Middle frontal gyrus (tissue), 1 donor: ENCODE measurements around the gene FAM222B.
"Not testable (repeated sequence)": the region's sequence is repeated elsewhere in the genome, so short reads cannot be mapped to it uniquely, and the experiment has no call there.

ENCODE experiments used
- DNase-seq: peaks from one replicate; pipeline ENCODE4 v3.0.0-alpha.2; 2015; ENCODE audit warnings: low spot score; ENCODE audit errors: extremely low spot score

FAM222B gene

DNA sequence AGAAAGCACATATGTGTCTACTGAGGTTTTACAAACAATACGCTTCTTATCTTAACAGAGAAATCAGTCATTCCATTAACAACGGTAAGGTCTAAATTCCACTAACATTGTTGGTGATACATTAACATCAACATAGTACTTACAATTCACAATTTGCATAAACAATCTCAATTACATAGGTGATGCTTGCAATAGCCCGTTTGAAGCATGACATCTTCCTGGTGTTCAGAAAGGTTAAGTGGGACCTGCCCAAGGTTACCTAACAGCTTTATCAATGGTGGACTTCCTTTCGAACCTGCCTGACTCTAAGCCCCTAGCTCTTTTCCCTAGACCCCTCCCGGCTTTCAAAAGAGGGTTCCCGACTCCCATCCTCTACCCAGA lies 699 bp downstream of the FAM222B start:
- DNase-seq: no peak

GRCh38 chr17:28839221-28839620 lies 3.4 kb downstream of the FAM222B start:
- no peak for DNase-seq

DNA sequence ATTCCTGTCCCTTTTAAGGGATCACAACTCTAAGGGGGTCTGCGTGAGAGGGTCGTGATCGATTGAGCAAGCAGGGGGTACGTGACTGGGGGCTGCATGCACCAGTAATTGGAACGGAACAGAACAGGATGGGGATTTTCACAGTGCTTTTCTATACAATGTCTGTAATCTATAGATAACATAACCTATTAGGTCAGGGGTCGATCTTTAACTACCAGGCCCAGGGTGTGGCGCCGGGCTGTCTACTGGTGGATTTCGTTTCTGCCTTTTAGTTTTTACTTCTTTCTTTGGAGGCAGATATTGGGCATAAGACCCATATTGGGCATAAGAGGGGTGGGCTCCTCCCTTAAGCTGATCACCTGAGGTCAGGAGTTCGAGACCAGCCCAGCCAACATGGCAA lies 6.0 kb downstream of the FAM222B start:
- DNase-seq: not testable (repeated sequence)

DNA sequence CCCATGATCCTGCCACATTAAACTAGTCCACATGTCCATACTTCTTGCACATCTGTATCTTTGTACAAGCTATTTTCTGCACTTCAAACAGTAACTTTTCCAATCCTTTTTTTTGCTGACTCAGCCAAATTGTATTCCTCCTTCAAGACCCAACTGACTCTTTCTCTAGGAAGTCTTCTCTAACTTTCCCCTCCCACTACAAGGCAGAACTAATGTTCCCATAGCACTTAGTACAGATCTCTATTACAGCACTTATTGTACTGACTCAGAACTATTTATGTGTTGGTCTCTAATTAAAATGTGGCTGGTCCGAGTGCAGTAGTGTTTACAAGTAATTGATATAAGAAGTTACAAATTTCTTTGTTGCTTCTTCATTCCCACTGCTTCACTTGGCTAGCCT lies 8.2 kb downstream of the FAM222B start:
- DNase-seq: no peak

GRCh38 chr17:28828294-28829040 lies 14.1 kb downstream of the FAM222B start:
- no peak for DNase-seq

- DNase-seq: no peak
Measured at GRCh38 chr17:28827672-28828071, 14.9 kb downstream of the FAM222B start.

GRCh38 chr17:28819582-28819981 lies 23.0 kb downstream of the FAM222B start:
- no peak for DNase-seq

DNA sequence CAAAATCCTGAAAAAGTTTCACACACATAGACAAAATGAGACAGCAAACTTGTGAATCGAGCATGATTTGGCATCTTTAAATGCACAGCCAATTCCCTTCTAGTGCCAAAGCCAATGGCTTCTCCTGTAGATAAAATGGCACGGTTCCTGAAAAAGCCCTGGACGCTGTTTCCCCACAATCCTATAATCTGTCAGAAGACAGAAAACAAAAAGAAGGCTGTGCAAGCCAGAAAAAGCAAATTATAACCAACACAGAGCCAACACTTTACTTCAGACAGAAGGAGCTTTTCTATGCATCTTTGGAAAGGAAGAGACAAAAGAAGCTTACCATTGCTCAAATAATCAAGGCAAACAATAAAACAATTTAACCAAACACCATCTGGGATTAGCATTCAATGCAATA lies 23.8 kb downstream of the FAM222B start:
- no peak for DNase-seq

DNA sequence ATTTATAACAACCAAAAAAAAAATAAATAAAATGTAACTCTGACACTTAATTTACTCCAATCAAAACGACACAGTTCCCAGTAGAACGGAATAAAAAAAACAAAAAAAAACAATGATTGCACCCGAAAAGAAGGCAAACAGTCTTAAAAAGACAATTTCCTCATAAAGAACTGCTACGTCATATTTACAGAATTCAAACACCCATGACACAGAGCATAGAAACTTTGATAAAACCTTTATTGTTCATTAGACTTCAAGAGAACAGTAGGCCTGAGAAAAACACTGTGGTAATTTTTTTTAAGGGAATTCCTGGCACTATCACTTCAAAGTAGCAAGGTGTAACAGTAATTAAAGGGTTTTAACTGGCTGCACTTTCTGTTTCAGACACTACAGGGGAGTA lies 26.1 kb downstream of the FAM222B start:
- no peak for DNase-seq

- no peak for DNase-seq
Measured at GRCh38 chr17:28812748-28813377, 29.7 kb downstream of the FAM222B start.

DNA sequence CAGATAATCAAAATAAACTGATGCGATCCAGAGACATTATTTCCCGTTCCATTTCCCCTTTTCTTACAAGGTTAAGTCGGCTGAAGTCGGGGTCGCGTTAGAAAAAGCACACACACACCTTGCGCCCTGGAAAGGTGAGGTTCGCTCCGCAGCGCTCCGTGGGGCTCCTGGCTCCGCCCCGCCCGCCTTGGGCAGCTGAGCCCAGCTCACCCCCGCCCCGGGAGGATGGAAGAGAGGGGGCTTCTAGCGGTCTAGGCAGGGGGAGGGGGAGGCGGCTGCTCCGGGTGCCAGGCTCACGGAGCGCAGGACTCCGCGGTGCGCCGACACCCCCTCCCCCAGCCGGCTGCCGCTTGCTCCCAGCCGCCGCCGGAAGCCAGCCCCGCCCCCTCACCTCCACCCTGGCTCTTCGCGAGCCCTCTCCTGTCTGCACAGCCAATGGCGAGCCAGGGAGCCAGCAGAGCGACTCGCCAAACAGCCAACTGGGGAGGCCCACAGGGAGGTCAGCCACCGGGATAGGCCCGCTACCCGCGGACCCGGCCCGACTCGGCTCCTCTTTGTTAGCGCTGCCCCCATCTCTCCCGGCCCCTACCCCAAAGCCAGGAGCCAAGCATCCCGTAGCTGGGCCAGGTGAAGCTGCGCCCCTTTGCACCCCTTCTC lies 30.4 kb downstream of the FAM222B start:
- peak; percentile 93 for DNase-seq

GRCh38 chr17:28811651-28812090 lies 30.9 kb downstream of the FAM222B start:
- DNase-seq: no peak

DNA sequence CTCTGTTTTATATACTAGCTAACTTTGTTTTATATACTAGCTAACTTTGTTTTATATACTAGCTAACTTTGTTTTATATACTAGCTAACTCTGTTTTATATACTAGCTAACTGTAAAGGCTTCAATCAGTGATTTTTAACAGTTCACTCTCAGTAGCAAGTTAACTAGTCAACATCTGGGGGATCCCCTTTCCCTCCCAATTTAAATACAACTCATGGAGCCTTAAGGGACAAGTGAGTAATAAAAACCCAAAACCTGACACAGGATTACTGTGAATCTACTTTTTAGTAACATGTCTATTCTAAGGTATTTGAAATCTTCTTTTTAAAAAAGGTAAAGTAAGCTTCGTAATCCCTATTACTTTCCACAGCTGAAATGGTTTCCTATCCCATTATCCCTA lies 32.2 kb downstream of the FAM222B start:
- DNase-seq: no peak

DNA sequence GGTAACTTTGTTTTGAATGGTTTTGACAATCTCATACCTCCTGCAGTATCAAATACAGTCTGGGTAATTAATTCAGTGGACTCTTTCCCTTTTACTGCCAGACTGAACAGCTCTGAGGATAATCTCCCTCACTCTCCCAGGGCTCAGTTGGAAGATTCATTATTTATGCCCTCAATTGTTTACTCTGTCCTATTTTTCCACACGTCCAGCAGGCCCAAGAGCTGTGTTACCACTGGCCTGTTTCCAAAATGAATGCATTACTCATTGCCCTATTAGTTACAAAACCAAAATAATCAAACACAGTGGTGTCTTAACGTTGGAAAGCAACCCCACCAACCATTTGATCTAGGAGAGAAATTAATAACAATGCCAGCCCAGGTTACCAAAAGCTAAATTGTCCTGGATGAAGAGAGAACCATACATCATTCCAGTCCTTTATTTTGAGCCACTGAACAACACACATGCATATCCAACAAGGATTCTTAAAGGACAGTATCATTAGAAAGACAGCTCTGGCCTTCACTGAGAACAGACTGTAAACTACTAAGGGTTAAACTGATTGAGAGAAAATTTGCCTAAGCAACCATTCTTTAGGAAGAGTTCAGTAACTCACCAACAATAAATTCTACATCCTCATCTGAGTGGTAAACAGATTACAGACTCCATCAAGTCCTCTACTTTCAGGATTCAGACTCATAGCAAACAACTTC lies 34.5 kb downstream of the FAM222B start:
- DNase-seq: no peak

- no peak for DNase-seq
Measured at GRCh38 chr17:28796062-28796461, 46.5 kb downstream of the FAM222B start.

DNA sequence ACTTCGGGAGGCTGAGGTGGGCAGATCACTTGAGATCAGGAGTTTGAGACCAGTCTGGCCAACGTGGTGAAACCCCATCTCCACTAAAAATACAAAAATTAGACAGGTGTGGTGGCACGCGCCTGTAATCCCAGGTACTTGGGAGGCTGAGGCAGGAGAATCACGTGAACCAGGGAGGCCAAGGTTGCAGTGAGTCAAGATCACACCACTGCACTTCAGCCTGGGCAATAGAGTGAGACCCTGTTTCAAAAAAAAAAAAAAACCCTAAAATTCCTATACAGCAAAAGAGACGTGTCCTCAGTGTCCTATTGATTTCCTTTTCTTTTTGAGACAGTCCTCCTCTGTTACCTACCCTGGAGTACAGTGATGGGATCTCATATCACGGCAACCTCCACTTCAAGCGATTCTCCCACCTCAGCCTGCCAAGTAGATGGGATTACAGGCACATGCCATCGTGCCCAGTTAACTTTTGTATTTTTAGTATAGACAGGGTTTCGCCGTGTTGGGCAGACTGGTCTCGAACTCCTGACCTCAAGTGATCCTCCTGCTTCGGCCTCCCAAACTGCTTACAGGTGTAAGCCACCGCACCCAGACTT lies 47.6 kb downstream of the FAM222B start:
- DNase-seq: not testable (repeated sequence)

- no peak for DNase-seq
Measured at GRCh38 chr17:28792877-28793661, 49.5 kb downstream of the FAM222B start.

DNA sequence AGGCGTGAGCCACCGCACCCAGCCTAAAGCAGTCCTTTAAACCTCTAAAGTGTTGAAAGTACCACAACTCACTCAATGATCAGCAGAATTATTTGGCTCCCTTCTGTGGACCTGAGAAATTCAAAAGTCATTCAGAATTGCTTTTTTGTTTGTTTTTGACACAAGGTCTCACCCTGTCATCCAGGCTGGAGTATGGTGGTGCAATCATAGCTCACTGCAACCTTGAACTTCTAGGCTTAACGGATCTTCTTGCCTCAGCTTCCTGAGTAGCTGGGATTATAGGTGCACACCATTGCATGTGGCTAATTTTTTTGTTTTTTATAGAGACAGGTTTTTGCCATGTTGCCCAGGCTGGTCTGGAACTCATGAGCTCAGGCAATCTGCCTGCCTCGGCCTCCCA lies 54.5 kb downstream of the FAM222B start:
- no peak for DNase-seq

GRCh38 chr17:28783161-28783560 lies 59.4 kb downstream of the FAM222B start:
- DNase-seq: no peak

DNA sequence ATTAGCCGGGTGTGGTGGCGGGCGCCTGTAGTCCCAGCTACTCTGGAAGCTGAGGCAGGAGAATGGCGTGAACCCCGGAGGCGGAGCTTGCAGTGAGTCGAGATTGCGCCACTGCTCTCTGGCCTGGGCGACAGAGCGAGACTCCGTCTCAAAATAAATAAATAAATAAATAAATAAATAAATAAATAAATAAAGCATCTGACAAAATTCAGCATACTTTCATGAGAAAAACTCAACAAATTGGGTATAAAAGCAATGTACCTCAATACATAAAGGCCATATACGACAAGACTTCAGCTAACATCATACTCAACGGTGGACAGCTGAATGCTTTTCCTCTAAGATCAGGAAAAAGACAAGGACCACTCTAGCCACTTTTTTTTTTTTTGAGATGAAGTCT lies 63.0 kb downstream of the FAM222B start:
- not testable (repeated sequence) for DNase-seq

- no peak for DNase-seq
Measured at GRCh38 chr17:28777178-28777577, 65.4 kb downstream of the FAM222B start.
